K562 (cell line): ENCODE results near the gene HAX1. TPM values are rescaled to one million over a fixed set of nuclear protein-coding genes. Genes with fewer than 3 reads are reported as not detected.

Source experiments
- ATAC-seq: fragments of 200-7000 bp; cut with Tn5 transposase; 3 replicates; pipeline ENCODE4 v1.9.1; 2020; ENCODE audit warnings: moderate library complexity
- BruUV-seq: library from RNA; stranded (reverse); fragments of 400-500 nt; replicated peaks from 2 replicates; lab custom pipeline; 2021; lab: Mats Ljungman, UMichigan
- CTCF ChIA-PET: fragments of 300-600 bp; formaldehyde crosslinking; extraction: SDS; loops from one replicate; lab custom pipeline; 2021; ENCODE audit warnings: low intra/inter-chr PET ratio; lab: Yijun Ruan, JAX
- POLR2A ChIA-PET: fragments of 300-600, 350-650 bp; sonication (Branson Sonifier 250); formaldehyde crosslinking; extraction: SDS; loops from one replicate; lab custom pipeline; 2021; ENCODE audit warnings: antibody characterized with exemption, inconsistent platforms; lab: Yijun Ruan, JAX
- DNase-seq, 4 experiments: peaks; one replicate each; pipeline versions ENCODE4 v3.0.0 to v3.0.0-alpha.2; 2011 to 2018; ENCODE audit warnings: low spot score in 3 of 4, mixed read lengths in 3 of 4; ENCODE audit errors: extremely low read depth in 1 of 4
- FAIRE-seq: peaks from 2 replicates; lab custom pipeline; 2011; peaks lifted over from hg19 to GRCh38; lab: Jason Lieb, UNC
- H2AFZ ChIP-seq: 2 replicates; pipeline ENCODE4 v1.6.0; 2011; ENCODE audit warnings: low read depth, low read length, control low read depth, inconsistent platforms
- H3K27ac ChIP-seq: fragments of 200-600 bp; 3 replicates; pipeline ENCODE4 v1.8.0; 2011; ENCODE audit warnings: low read depth, mild to moderate bottlenecking, control low read depth, inconsistent platforms, low read length, moderate library complexity, mixed read lengths; ENCODE audit errors: extremely low read depth
- H3K27me3 ChIP-seq, 2 experiments: fragments of 300-600 bp in 1 of 2; 2 replicates in 1 of 2; 3 replicates in 1 of 2; pipeline versions ENCODE4 v1.6.0 to v1.8.0; 2011; ENCODE audit warnings: inconsistent platforms in 2 of 2, low read length in 2 of 2, mild to moderate bottlenecking in 1 of 2, mixed read lengths in 1 of 2, moderate library complexity in 1 of 2; ENCODE audit not compliant: control insufficient read depth in 2 of 2, insufficient read depth in 2 of 2
- H3K36me3 ChIP-seq: fragments of 300-600 bp; 3 replicates; pipeline ENCODE4 v1.8.0; 2011; ENCODE audit warnings: mild to moderate bottlenecking, low read length, inconsistent platforms; ENCODE audit not compliant: control insufficient read depth, insufficient read depth
- H3K4me1 ChIP-seq, 2 experiments: fragments of 200-600 bp in 1 of 2; replicated peaks in 1 of 2; 2 replicates in 1 of 2; 3 replicates in 1 of 2; pipeline versions ENCODE4 v1.5.1 to v1.8.0; 2011; ENCODE audit warnings: inconsistent platforms in 2 of 2, low read length in 2 of 2, mild to moderate bottlenecking in 1 of 2, mixed read lengths in 1 of 2, moderate library complexity in 1 of 2; ENCODE audit not compliant: control insufficient read depth in 2 of 2, insufficient read depth in 2 of 2
- H3K4me2 ChIP-seq: 2 replicates; pipeline ENCODE4 v1.6.1; 2011; ENCODE audit warnings: low read length, control low read depth, inconsistent platforms, mixed read lengths; ENCODE audit not compliant: insufficient read depth
- H3K4me3 ChIP-seq: fragments of 200-600 bp; sonication (generic), shearing (Covaris generic); 2 replicates; pipeline ENCODE4 v1.5.1; 2016; ENCODE audit warnings: control low read depth, inconsistent platforms
- H3K79me2 ChIP-seq: fragments of 200-600 bp; 3 replicates; pipeline ENCODE4 v1.8.0; 2011; ENCODE audit warnings: low read length, inconsistent platforms; ENCODE audit not compliant: control insufficient read depth, insufficient read depth
- H3K9ac ChIP-seq, 2 experiments: 2 replicates each; pipeline versions ENCODE4 v1.6.0 to v1.6.1; 2011; ENCODE audit warnings: low read depth in 2 of 2, low read length in 2 of 2, control low read depth in 1 of 2, inconsistent platforms in 1 of 2, mild to moderate bottlenecking in 1 of 2, mixed read lengths in 1 of 2; ENCODE audit not compliant: insufficient read depth in 1 of 2
- H3K9me1 ChIP-seq: one replicate; pipeline ENCODE4 v1.6.0; 2011; ENCODE audit warnings: inconsistent platforms, mild to moderate bottlenecking, low read length, moderate library complexity; ENCODE audit not compliant: control insufficient read depth, insufficient read depth
- H3K9me3 ChIP-seq: replicated peaks from 2 replicates; pipeline ENCODE4 v1.5.1; 2011; ENCODE audit warnings: low read depth, low read length, inconsistent platforms; ENCODE audit not compliant: control insufficient read depth, insufficient read depth
- H4K20me1 ChIP-seq: replicated peaks from 2 replicates; pipeline ENCODE4 v1.6.1; 2011; ENCODE audit warnings: low read length, inconsistent platforms, mixed read lengths; ENCODE audit not compliant: control insufficient read depth, insufficient read depth
- FOXM1 ChIP-seq, 2 experiments: fragments of 450-650 bp in 1 of 2; sonication (generic) in 1 of 2; formaldehyde crosslinking in 1 of 2; IDR thresholded peaks; 2 replicates each; pipeline versions ENCODE4 v1.6.1 to v1.9.0; 2017 to 2022; ENCODE audit warnings: low read depth in 2 of 2, mild to moderate bottlenecking in 2 of 2, missing genetic modification reagents in 1 of 2, moderate library complexity in 1 of 2
- HNRNPLL ChIP-seq: fragments of 200-400 bp; formaldehyde crosslinking; IDR thresholded peaks from 2 replicates; pipeline ENCODE4 v1.6.1; 2017; ENCODE audit warnings: low read length, low read depth, mild to moderate bottlenecking; ENCODE audit not compliant: poor library complexity, severe bottlenecking
- MAX ChIP-seq: sonication (generic); formaldehyde crosslinking; IDR thresholded peaks from 2 replicates; pipeline ENCODE4 v1.9.0; 2022; ENCODE audit warnings: mild to moderate bottlenecking, missing genetic modification reagents
- MLX ChIP-seq, 2 experiments: fragments of 450-650 bp in 1 of 2; sonication (generic) in 1 of 2; formaldehyde crosslinking; conservative IDR thresholded peaks; 2 replicates each; pipeline versions ENCODE4 v1.4.0 to v1.8.1; 2020 to 2022; ENCODE audit warnings: mild to moderate bottlenecking in 1 of 2, missing genetic modification reagents in 1 of 2
- PKNOX1 ChIP-seq: fragments of 450-650 bp; IDR thresholded peaks from 2 replicates; pipeline ENCODE4 v1.6.1; 2016
- PTTG1 ChIP-seq: fragments of 450-650 bp; IDR thresholded peaks from 2 replicates; pipeline ENCODE4 v1.6.1; 2016; ENCODE audit warnings: low read depth, mild to moderate bottlenecking, missing genetic modification characterization, missing compliant biosample characterization
- SRSF7 ChIP-seq: fragments of 200-400 bp; formaldehyde crosslinking; optimal IDR thresholded peaks from 2 replicates; pipeline ENCODE3; 2017; ENCODE audit warnings: mild to moderate bottlenecking, low read depth, low read length
- TAF9B ChIP-seq: fragments of 450-650 bp; IDR thresholded peaks from 2 replicates; pipeline ENCODE4 v1.6.1; 2018; ENCODE audit warnings: mild to moderate bottlenecking; ENCODE audit not compliant: partially characterized antibody
- THAP12 ChIP-seq: fragments of 250-450 bp; sonication (Bioruptor Pico); IDR thresholded peaks from 2 replicates; pipeline ENCODE4 v1.9.0; 2021; ENCODE audit warnings: mild to moderate bottlenecking, inconsistent platforms
- ZBTB34 ChIP-seq: fragments of 250-450 bp; sonication (Bioruptor Pico); IDR thresholded peaks from 2 replicates; pipeline ENCODE4 v1.8.0; 2021; ENCODE audit warnings: mild to moderate bottlenecking, moderate library complexity
- ZNF324 ChIP-seq: fragments of 250-450 bp; sonication (Bioruptor Pico); IDR thresholded peaks from 2 replicates; pipeline ENCODE4 v1.4.0; 2020; ENCODE audit warnings: mild to moderate bottlenecking
- WGBS: fragments of 100-300 bp; shearing (Covaris generic); methylation state at CpG from one replicate; pipeline ENCODE4 v1.1.6; 2016; ENCODE audit warnings: low coverage, mixed read lengths; ENCODE audit not compliant: insufficient coverage; ENCODE audit errors: missing lambda C conversion rate; 5-methylcytosine and 5-hydroxymethylcytosine counted together
- in situ Hi-C: fragments of 300-500 bp; cut with MboI; formaldehyde crosslinking; loops from 4 replicates; pipeline ENCODE4 v1.15.0; 2018; ENCODE audit warnings: inconsistent platforms, mixed read lengths
- intact Hi-C: fragments of 100-400 bp; cut with micrococcal nuclease; formaldehyde crosslinking; loops from 2 replicates; pipeline ENCODE4 v1.14.2; 2022
- polyA plus RNA-seq, 8 experiments: library from polyadenylated mRNA; depleted of rRNA in 4 of 8; stranded (reverse) in 5 of 8; unstranded in 3 of 8; fragments of >200 nt; fragmentation: Nextera tagmentation in 2 of 8; fragmentation: Illumina TruSeq in 1 of 8; extraction: Ambion mirVana in 2 of 8; extraction: Trizol in 1 of 8; gene quantifications; 2 replicates each; pipeline versions ENCODE4 v1.2.1 to v1.2.3, GENCODE V29; 2011 to 2014; ENCODE audit warnings: inconsistent platforms in 1 of 8, missing spikeins in 1 of 8
- total RNA-seq, 7 experiments: library from RNA; depleted of rRNA in 6 of 7; stranded (reverse); fragments of >200 nt in 6 of 7; fragmentation: Illumina TruSeq in 2 of 7; extraction: Trizol in 2 of 7; gene quantifications; 2 replicates each; pipeline versions ENCODE4 v1.2.1 to v1.2.3, GENCODE V29; 2011 to 2021; ENCODE audit warnings: low replicate concordance in 1 of 7

The HAX1 gene
- total and polyA plus RNA-seq, 9 of the 15 experiments (the other 6 are each of a cell fraction or from before 2014, with no cell fraction given) = 143 to 492 (median 234) TPM

- peak; percentile 55; the same call in 1 of the 2 replicates for TF ChIP-seq MAX (CRISPR knock-in tag)
These were observed 32.4 kb downstream of the HAX1 start (continued) for GRCh38 chr1:154304664-154305337.

GRCh38 chr1:154306151-154306550 lies 33.7 kb downstream of the HAX1 start:
- H4K20me1 ChIP-seq = no peaks in the 10 kb centered on the region
- FAIRE-seq (no peak), ATAC-seq (no peak), DNase-seq (no peak)
- H3K27me3 ChIP-seq = no peaks in the 10 kb centered on the region
- no peak for TF ChIP-seq MAX (CRISPR knock-in tag)
- TF ChIP-seq ZBTB34 (CRISPR knock-in tag) = no peak
- TF ChIP-seq FOXM1 (IDR thresholded peaks at IDR 0.05; ENCODE audit: low read depth) = no peak
- no peak for TF ChIP-seq FOXM1 (CRISPR knock-in tag; IDR thresholded peaks at IDR 0.05; ENCODE audit: low read depth)
- no peak for TF ChIP-seq HNRNPLL
- no peak for TF ChIP-seq PKNOX1
- TF ChIP-seq ZNF324 (CRISPR knock-in tag) = no peak
- no peak for TF ChIP-seq MLX (CRISPR knock-in tag; conservative IDR thresholded peaks at IDR 0.05)
- TF ChIP-seq TAF9B = no peak
- no peak for TF ChIP-seq SRSF7
- TF ChIP-seq PTTG1 (tag) = no peak
- no peak for TF ChIP-seq THAP12 (CRISPR knock-in tag)
- CTCF ChIA-PET = no interaction called here
- POLR2A ChIA-PET = interaction anchor here (1.1 to 3.1 kb wide), 2 partner anchors 14 to 29 kb away, joined by 3 to 10 read pairs; no protein-coding TSS in a partner anchor
- in situ Hi-C loops (no loop called here), intact Hi-C loops (no loop called here)
- no peaks in the 10 kb centered on the region for H3K36me3 ChIP-seq
- H3K9me3 ChIP-seq = peaks cover 7% of the 10 kb centered on the region
- H3K9ac ChIP-seq = no peak overlapping the region
- no peak overlapping the region for H3K4me3 ChIP-seq
- peaks cover 9 to 13% of the 10 kb centered on the region in 2 experiments; a peak in 3 of 5 replicates for H3K4me1 ChIP-seq
- no peaks in the 10 kb centered on the region for H3K9me1 ChIP-seq
- H3K79me2 ChIP-seq = no peaks in the 10 kb centered on the region
- no peak overlapping the region for H2AFZ ChIP-seq
- no peak overlapping the region for H3K4me2 ChIP-seq
- H3K27ac ChIP-seq = no peak overlapping the region
- WGBS = 77% methylated on average over 3 of the region's 3 CpGs
- no TSS peak for BruUV-seq
